Myometrial cell (primary cell): ENCODE data around the gene BAIAP2L1. TPM values are rescaled to one million over a fixed set of nuclear protein-coding genes. Genes with fewer than 3 reads are reported as not detected.

ENCODE experiments used
- total RNA-seq: library from RNA; depleted of rRNA; stranded (reverse); fragments of >200 nt; gene quantifications from 2 replicates; pipeline ENCODE4 v1.2.3, GENCODE V29; 2015

The BAIAP2L1 gene
- total RNA-seq: 0.71 and 1.2 TPM in 2 replicates

GRCh38 chr7:98400542-98401340 is at the start of gene BAIAP2L1:
Gene BAIAP2L1, minus strand, starts transcription at chr7:98401090. Its CDS starts 238 bp downstream, at chr7:98400852.

GRCh38 chr7:98280791-98281756 is 119.8 kb downstream of the BAIAP2L1 start, which contains the start of gene BRI3:
Gene BRI3, plus strand, starts transcription at chr7:98281686. Its CDS starts 110 bp downstream, at chr7:98281796.

GRCh38 chr7:98251601-98252424 is 149.1 kb downstream of the BAIAP2L1 start, which contains the start of gene TECPR1:
Gene TECPR1, minus strand, starts transcription at chr7:98252232. Its CDS starts 6,086 bp downstream, at chr7:98246146.

Other genes with a start within 250 kb of the BAIAP2L1 start
- gene BHLHA15, start 189.7 kb downstream of the BAIAP2L1 start, total RNA-seq: 0.71 TPM in 1 of 2 replicates, not detected in the other
- 55.8 and 72.6 TPM in 2 replicates for gene TECPR1, start 148.9 kb downstream of the BAIAP2L1 start, total RNA-seq
- 37.5 and 45.2 TPM in 2 replicates for gene BRI3, start 119.4 kb downstream of the BAIAP2L1 start, total RNA-seq
- not detected in 2 replicates for gene NPTX2, start 216.2 kb upstream of the BAIAP2L1 start, total RNA-seq